Endometrial microvascular endothelial cells (primary cell): ENCODE results near the gene ADAM19. TPM values are rescaled to one million over a fixed set of nuclear protein-coding genes. Genes with fewer than 3 reads are reported as not detected.

ENCODE experiments used
- total RNA-seq: library from RNA; depleted of rRNA; stranded (reverse); fragments of >200 nt; gene quantifications from one replicate; pipeline ENCODE4 v1.2.3, GENCODE V29; 2015; ENCODE audit errors: inconsistent ontology term

The ADAM19 gene
- total RNA-seq, 1 donor from 2014 or later: 13.5 TPM

Other genes starting within 250 kb of the ADAM19 start
- not detected for gene NIPAL4, start 115.6 kb downstream of the ADAM19 start, total RNA-seq
- not detected for gene SOX30, start 76.7 kb upstream of the ADAM19 start, total RNA-seq
- gene C5orf52, start 95.8 kb upstream of the ADAM19 start, total RNA-seq: not detected
- gene THG1L, start 155.6 kb upstream of the ADAM19 start, total RNA-seq: 14.4 TPM
- 5.2 TPM for gene LSM11, start 167.9 kb upstream of the ADAM19 start, total RNA-seq